Measurements from ENCODE around the gene WNT3.

WNT3 gene

DNA sequence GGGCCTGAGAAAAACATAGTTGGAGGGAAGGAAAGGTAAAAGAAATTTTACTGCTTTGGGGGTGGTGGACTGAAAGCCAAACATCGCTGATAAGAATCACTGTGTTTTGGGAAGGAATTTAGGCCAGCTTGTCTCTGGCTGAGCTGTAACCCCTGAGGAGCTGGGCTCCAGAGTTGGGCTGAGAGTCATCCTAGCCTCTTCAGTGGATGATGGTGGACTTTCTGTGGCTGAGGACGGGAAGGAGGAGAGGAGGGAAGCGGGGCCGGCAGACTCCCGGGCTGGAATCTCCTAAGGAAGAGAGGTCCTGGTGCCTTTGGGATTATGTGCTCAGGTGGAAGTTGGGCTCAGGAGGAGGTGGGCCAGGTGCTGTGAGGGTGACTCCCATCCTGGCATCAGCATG is 41.5 kb upstream of the WNT3 start:
- Histone ChIP-seq H3K9me3 (ENCODE audit: low read length) (no peaks in the 10 kb centered on the region), H3F3A (ENCODE audit: insufficient read depth, low read length) (no peaks in the 10 kb centered on the region), H2AFZ (ENCODE audit: low read length) (no peak overlapping the region), H3K36me3 (ENCODE audit: insufficient read depth, low read length) (no peaks in the 10 kb centered on the region), H3K9ac (ENCODE audit: low read length) (no peak overlapping the region), H3K4me1 (ENCODE audit: insufficient read depth, low read length, severe bottlenecking) (peaks cover 6% of the 10 kb centered on the region), H3K9me2 (ENCODE audit: low read depth, low read length) (no peaks in the 10 kb centered on the region), H4K20me1 (ENCODE audit: insufficient read depth, low read length) (no peaks in the 10 kb centered on the region), H3K4me3 (ENCODE audit: low read depth, low read length, poor library complexity, severe bottlenecking) (no peak overlapping the region), H3K27me3 (ENCODE audit: insufficient read depth, low read length) (peaks cover 7% of the 10 kb centered on the region; the same call in 1 of the 2 replicates), H3K79me2 (ENCODE audit: insufficient read depth, low read length) (no peaks in the 10 kb centered on the region), H3K4me2 (ENCODE audit: low read length) (no peak overlapping the region), H3K27ac (ENCODE audit: low read depth, low read length, poor library complexity, severe bottlenecking) (no peak overlapping the region)
- TF ChIP-seq EZH2 (IDR thresholded peaks at IDR 0.05; ENCODE audit: borderline replicate concordance, low read length) = no peak
- TF ChIP-seq, protein P1, sequence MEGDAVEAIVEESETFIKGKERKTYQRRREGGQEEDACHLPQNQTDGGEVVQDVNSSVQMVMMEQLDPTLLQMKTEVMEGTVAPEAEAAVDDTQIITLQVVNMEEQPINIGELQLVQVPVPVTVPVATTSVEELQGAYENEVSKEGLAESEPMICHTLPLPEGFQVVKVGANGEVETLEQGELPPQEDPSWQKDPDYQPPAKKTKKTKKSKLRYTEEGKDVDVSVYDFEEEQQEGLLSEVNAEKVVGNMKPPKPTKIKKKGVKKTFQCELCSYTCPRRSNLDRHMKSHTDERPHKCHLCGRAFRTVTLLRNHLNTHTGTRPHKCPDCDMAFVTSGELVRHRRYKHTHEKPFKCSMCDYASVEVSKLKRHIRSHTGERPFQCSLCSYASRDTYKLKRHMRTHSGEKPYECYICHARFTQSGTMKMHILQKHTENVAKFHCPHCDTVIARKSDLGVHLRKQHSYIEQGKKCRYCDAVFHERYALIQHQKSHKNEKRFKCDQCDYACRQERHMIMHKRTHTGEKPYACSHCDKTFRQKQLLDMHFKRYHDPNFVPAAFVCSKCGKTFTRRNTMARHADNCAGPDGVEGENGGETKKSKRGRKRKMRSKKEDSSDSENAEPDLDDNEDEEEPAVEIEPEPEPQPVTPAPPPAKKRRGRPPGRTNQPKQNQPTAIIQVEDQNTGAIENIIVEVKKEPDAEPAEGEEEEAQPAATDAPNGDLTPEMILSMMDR (IDR thresholded peaks at IDR 0.05; ENCODE audit: low read length) = no peak

DNA sequence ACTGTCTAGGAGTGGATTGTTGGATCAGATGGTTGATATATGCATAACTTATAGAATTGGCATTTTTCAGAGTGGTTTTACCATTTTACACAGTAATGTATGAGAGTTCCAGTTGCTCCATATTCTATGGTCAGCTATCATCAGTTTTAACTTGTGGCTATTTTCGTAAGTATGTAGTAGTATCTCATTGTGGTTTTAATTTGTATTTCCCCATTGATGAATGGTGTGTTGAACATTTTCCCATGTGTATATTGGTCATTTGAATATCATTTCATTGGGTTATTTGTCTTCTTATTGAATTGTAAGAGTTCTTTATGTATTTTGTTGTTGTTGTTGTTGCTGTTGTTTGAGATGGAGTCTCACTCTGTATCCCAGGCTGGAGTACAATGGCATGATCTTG is 39.1 kb upstream of the WNT3 start:
- Histone ChIP-seq H3K4me3 (ENCODE audit: low read depth, low read length, poor library complexity, severe bottlenecking) (no peak overlapping the region), H3K4me1 (ENCODE audit: insufficient read depth, low read length, severe bottlenecking) (no peaks in the 10 kb centered on the region), H3K36me3 (ENCODE audit: insufficient read depth, low read length) (no peaks in the 10 kb centered on the region), H3K79me2 (ENCODE audit: insufficient read depth, low read length) (no peaks in the 10 kb centered on the region), H4K20me1 (ENCODE audit: insufficient read depth, low read length) (no peaks in the 10 kb centered on the region), H3K4me2 (ENCODE audit: low read length) (no peak overlapping the region), H3F3A (ENCODE audit: insufficient read depth, low read length) (no peaks in the 10 kb centered on the region), H3K9me3 (ENCODE audit: low read length) (no peaks in the 10 kb centered on the region), H3K27ac (ENCODE audit: low read depth, low read length, poor library complexity, severe bottlenecking) (no peak overlapping the region), H2AFZ (ENCODE audit: low read length) (no peak overlapping the region), H3K27me3 (ENCODE audit: insufficient read depth, low read length) (0 out of 2 replicates have a peak, but pooled peaks cover 3% of the 10 kb centered on the region), H3K9ac (ENCODE audit: low read length) (no peak overlapping the region), H3K9me2 (ENCODE audit: low read depth, low read length) (no peaks in the 10 kb centered on the region)
- no peak for TF ChIP-seq EZH2 (IDR thresholded peaks at IDR 0.05; ENCODE audit: borderline replicate concordance, low read length)
- TF ChIP-seq, protein P1 (IDR thresholded peaks at IDR 0.05; ENCODE audit: low read length) = no peak

DNA sequence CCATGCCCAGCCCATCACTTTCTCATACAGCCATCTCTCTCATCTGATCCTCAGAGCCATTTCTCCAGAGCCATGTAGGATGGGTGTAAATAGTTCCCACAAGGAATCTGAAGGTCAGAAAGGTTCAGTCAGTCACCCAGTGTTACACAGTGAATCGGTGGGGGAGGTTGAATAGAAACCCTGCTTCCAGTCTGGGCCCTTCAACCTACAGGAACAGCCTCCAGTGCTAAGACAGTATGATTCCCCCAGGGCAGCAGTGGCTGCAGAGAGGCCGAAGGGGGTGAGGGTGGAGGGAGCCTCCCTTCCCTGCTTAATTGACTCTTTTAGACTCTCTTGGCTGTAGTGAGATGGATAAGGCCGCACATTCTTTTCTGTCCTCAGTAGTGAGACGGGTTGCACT is 36.5 kb upstream of the WNT3 start:
- Histone ChIP-seq H2AFZ (ENCODE audit: low read length) (no peak overlapping the region), H3K9me3 (ENCODE audit: low read length) (no peaks in the 10 kb centered on the region), H3K36me3 (ENCODE audit: insufficient read depth, low read length) (no peaks in the 10 kb centered on the region), H3K4me3 (ENCODE audit: low read depth, low read length, poor library complexity, severe bottlenecking) (no peak overlapping the region), H3K27ac (ENCODE audit: low read depth, low read length, poor library complexity, severe bottlenecking) (no peak overlapping the region), H3K79me2 (ENCODE audit: insufficient read depth, low read length) (no peaks in the 10 kb centered on the region), H4K20me1 (ENCODE audit: insufficient read depth, low read length) (no peaks in the 10 kb centered on the region), H3K27me3 (ENCODE audit: insufficient read depth, low read length) (no peaks in the 10 kb centered on the region), H3K9me2 (ENCODE audit: low read depth, low read length) (no peaks in the 10 kb centered on the region), H3F3A (ENCODE audit: insufficient read depth, low read length) (no peaks in the 10 kb centered on the region), H3K4me1 (ENCODE audit: insufficient read depth, low read length, severe bottlenecking) (no peaks in the 10 kb centered on the region), H3K9ac (ENCODE audit: low read length) (no peak overlapping the region), H3K4me2 (ENCODE audit: low read length) (no peak overlapping the region)
- no peak for TF ChIP-seq EZH2 (IDR thresholded peaks at IDR 0.05; ENCODE audit: borderline replicate concordance, low read length)
- TF ChIP-seq, protein P1 (IDR thresholded peaks at IDR 0.05; ENCODE audit: low read length) = no peak

Measured in OCI-LY1 (cell line).